Choroid plexus epithelial cell (primary cell): Measurements from ENCODE around the gene BMP7.
"Not testable (repeated sequence)": the region's sequence is repeated elsewhere in the genome, so short reads cannot be mapped to it uniquely, and the experiment has no call there.

Source experiments
- DNase-seq: peaks from one replicate; pipeline ENCODE4 v3.0.0-alpha.2; 2010; ENCODE audit warnings: low read depth
- H3K4me3 ChIP-seq: 2 replicates; pipeline ENCODE4 v1.5.1; 2011; ENCODE audit warnings: low read depth, mild to moderate bottlenecking, control low read depth, low read length, moderate library complexity
- CTCF ChIP-seq: conservative IDR thresholded peaks from 2 replicates; pipeline ENCODE4 v1.5.1; 2011; ENCODE audit warnings: low read depth, mild to moderate bottlenecking, control low read depth, inconsistent platforms, low read length, moderate library complexity

Gene BMP7

GRCh38 chr20:57161478-57162361, 104.7 kb downstream of the BMP7 start:
- TF ChIP-seq CTCF, result no peak
- DNase-seq, result no peak
- H3K4me3 ChIP-seq, result no peak overlapping the region

GRCh38 chr20:57160985-57161384, 105.5 kb downstream of the BMP7 start:
- no peak for TF ChIP-seq CTCF
- no peak for DNase-seq
- H3K4me3 ChIP-seq, result no peak overlapping the region

GRCh38 chr20:57159945-57160610, 106.4 kb downstream of the BMP7 start:
- DNase-seq, result no peak
- TF ChIP-seq CTCF, result no peak
- H3K4me3 ChIP-seq, result no peak overlapping the region

GRCh38 chr20:57159193-57159851, 107.1 kb downstream of the BMP7 start:
- DNase-seq, result no peak
- H3K4me3 ChIP-seq, result no peak overlapping the region
- TF ChIP-seq CTCF, result no peak

GRCh38 chr20:57158474-57158873, 108.0 kb downstream of the BMP7 start:
- no peak overlapping the region for H3K4me3 ChIP-seq
- no peak for TF ChIP-seq CTCF
- no peak for DNase-seq

- DNase-seq, H3K4me3 ChIP-seq: not testable (repeated sequence)
These were observed 108.7 kb downstream of the BMP7 start for GRCh38 chr20:57157787-57158186.

GRCh38 chr20:57157106-57157691, 109.2 kb downstream of the BMP7 start:
- no peak overlapping the region for H3K4me3 ChIP-seq
- no peak for TF ChIP-seq CTCF
- no peak for DNase-seq
